GM13977 (cell line): ENCODE results near the gene CD84.
"Not testable (repeated sequence)": the region's sequence is repeated elsewhere in the genome, so short reads cannot be mapped to it uniquely, and the experiment has no call there.

Experiments
- DNase-seq: peaks from one replicate; pipeline ENCODE4 v3.0.0; 2012; ENCODE audit warnings: low spot score
- CTCF ChIP-seq: IDR thresholded peaks from 2 replicates; pipeline ENCODE4 v1.5.1; 2012; ENCODE audit warnings: mild to moderate bottlenecking, control low read depth; ENCODE audit not compliant: insufficient read depth; ENCODE audit errors: extremely low read depth, missing control alignments
- in situ Hi-C: fragments of 300-500 bp; cut with MboI; formaldehyde crosslinking; loops from one replicate; pipeline ENCODE4 v1.12.0; 2022; ENCODE audit warnings: low sequenced_read_pairs, low pct_unique_long_range_greater_than_20kb, mixed read lengths, inconsistent platforms; ENCODE audit not compliant: unreplicated experiment

CD84 gene

DNA sequence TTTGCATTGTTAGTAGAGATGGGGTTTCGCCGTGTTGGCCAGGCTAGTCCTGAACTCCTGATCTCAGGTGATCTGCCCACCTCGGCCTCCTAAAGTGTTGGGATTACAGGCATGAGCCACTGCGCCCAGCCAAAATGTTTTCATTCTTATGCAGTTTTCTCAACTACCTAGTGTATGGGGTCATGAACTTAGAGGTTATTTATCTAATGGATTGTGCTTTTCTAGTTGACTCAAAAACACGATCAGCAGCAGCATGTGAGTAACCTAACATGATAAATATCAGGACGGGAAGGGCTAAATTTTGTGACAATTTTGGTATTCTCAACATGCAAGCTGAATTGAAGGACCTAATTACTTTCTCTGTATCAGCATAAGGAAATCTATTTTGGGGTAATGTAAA is 9.2 kb upstream of the CD84 start:
- TF ChIP-seq CTCF = no peak
- in situ Hi-C loops = no loop called here
- DNase-seq = no peak

GRCh38 chr1:160584784-160585183 is 5.5 kb upstream of the CD84 start:
- in situ Hi-C loops = no loop called here
- TF ChIP-seq CTCF = no peak
- no peak for DNase-seq

GRCh38 chr1:160582976-160583375 is 3.7 kb upstream of the CD84 start:
- DNase-seq, in situ Hi-C loops: not testable (repeated sequence)

- TF ChIP-seq CTCF = no peak
- in situ Hi-C loops = no loop called here
- DNase-seq = no peak
Measured at GRCh38 chr1:160581961-160582360, 2.7 kb upstream of the CD84 start.

GRCh38 chr1:160580221-160580812 is 1.0 kb upstream of the CD84 start:
- in situ Hi-C loops = no loop called here
- TF ChIP-seq CTCF = no peak
- no peak for DNase-seq

DNA sequence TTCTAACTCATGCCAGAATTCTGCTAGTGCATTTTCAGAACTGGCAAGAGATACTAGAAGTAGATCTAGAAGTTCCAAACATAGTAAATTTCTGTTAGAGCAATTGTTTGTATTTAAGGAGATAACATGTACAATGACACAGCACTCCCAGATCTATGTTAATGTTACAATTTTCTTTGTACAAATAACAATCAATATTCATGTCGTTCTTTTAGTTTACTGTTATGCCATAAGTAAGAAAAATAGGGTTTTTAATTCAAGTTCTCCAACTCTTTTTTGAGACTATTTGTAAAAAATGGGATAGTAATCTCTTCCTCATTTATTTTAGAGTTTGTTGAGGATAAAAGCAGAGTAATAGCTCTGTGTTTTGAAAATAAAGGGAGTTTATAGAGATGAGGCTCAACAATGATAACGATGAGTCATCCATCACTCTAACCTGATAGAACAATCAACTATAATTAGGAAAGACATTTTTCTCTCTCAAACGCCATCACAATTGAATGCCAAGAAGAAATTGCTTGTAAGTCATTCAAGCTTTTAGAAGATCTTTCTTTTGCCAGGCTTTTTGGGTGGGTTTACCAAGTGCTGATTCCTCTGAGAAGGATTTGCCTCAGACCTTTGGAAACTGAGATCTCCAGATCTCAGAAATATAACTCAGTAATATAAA is 638 bp downstream of the CD84 start:
- no peak for TF ChIP-seq CTCF
- in situ Hi-C loops = no loop called here

DNA sequence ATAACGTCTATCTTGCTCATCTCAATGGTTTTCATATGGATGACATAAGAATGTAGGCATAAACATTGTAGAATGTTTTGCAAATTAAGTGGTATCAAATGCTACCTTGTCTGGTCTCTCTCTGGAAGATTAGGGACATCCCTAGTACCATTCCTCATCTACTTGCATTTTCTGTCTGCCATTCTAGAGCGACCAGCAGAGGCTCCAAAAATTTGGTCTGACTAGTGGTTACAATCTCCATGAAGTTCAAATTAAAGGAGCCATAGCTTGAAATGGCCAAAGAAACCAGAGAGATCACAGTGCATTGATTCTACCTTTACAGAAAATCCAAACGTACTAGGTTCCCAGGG is 1.1 kb downstream of the CD84 start:
- in situ Hi-C loops = no loop called here
- no peak for DNase-seq
- TF ChIP-seq CTCF = no peak

More for the DNA sequence above, 638 bp downstream of the CD84 start:
- DNase-seq = no peak
